ENCODE measurements around the gene AP4E1. TPM values are rescaled to one million over a fixed set of nuclear protein-coding genes. Genes with fewer than 3 reads are reported as not detected.

Gene AP4E1
- total and polyA plus RNA-seq, 9 donors = 3.1 to 12.7 (median 6.8) TPM

DNA sequence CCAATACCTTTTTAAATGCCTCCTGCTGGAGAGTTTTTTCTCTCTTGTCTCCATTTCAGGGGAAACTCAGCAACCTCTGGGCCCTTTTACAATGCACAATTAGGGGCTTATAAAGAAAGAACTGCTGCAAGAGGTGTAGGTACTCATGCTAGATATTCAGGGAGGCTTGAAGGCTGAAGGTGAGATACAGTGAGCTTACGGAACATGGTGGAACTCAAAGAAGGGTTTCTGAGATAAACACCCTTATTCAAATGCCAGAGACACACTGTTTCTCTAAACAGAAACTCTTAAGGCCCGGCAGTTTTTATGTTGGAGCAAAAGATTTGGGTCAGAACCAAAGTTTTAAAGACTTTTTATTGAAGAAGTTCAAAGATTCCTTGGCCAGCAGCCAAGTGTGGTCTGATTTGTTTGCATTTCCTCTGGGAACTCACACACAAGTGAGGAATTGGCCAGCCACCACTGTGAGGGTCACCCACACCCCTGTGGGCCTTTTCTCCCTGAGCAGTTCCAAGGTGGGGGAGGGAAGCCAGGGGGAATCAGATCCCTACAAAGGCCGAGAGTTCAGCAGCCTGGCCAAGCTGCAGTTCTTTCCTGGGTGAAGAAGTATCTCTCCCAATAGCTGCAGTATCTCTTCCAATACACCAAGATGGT, 138.4 kb downstream of the AP4E1 start:
- peak; percentile 67 to 88 (median 79) for DNase-seq
- H3K4me3 ChIP-seq = no peak overlapping the region
- H3K27me3 ChIP-seq = no peaks in the 10 kb centered on the region
- peak overlapping the region; percentile 14 to 32 for H3K27ac ChIP-seq
- H3K9me3 ChIP-seq = no peaks in the 10 kb centered on the region
- no peaks in the 10 kb centered on the region for H3K36me3 ChIP-seq
- no peak for TF ChIP-seq POLR2A (IDR thresholded peaks at IDR 0.05)
- TF ChIP-seq, protein P1, sequence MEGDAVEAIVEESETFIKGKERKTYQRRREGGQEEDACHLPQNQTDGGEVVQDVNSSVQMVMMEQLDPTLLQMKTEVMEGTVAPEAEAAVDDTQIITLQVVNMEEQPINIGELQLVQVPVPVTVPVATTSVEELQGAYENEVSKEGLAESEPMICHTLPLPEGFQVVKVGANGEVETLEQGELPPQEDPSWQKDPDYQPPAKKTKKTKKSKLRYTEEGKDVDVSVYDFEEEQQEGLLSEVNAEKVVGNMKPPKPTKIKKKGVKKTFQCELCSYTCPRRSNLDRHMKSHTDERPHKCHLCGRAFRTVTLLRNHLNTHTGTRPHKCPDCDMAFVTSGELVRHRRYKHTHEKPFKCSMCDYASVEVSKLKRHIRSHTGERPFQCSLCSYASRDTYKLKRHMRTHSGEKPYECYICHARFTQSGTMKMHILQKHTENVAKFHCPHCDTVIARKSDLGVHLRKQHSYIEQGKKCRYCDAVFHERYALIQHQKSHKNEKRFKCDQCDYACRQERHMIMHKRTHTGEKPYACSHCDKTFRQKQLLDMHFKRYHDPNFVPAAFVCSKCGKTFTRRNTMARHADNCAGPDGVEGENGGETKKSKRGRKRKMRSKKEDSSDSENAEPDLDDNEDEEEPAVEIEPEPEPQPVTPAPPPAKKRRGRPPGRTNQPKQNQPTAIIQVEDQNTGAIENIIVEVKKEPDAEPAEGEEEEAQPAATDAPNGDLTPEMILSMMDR (IDR thresholded peaks at IDR 0.05) = no peak
- no peak for TF ChIP-seq EP300 (IDR thresholded peaks at IDR 0.05)
- H3K4me1 ChIP-seq (ENCODE audit: insufficient read depth) = peaks cover 17% of the 10 kb centered on the region
- intact Hi-C loops (cut with DNase I) = no loop called here
- WGBS, 3 donors = 5 to 11% (median 10%) methylated on average over 3 of the region's 3 CpGs

DNA sequence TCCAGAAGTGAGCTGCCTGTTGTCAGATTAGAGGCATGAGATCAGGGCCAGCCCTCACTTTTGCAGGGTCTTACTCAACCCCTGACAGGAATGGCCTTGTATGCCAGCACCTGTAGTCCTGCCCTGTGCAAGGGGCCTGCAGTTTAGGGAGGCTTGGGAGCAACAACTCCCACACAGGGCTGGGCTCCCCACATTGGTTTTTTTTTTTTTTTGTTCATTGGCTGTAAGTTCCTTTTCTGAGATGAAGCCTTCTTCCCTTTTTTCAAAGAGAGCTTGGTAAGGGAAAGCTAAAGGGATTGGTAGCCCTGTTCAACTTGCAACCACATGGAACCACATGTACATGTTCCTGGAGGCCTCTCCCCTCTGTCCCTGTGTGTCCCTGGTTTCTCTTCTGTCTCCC, 139.8 kb downstream of the AP4E1 start:
- H3K36me3 ChIP-seq = no peaks in the 10 kb centered on the region
- no peak overlapping the region for H3K27ac ChIP-seq
- TF ChIP-seq EP300 (IDR thresholded peaks at IDR 0.05) (no peak), POLR2A (IDR thresholded peaks at IDR 0.05) (no peak)
- TF ChIP-seq, protein P1 (IDR thresholded peaks at IDR 0.05) = no peak
- H3K9me3 ChIP-seq = no peaks in the 10 kb centered on the region
- no peak for DNase-seq
- no peak overlapping the region for H3K4me3 ChIP-seq
- H3K4me1 ChIP-seq (ENCODE audit: insufficient read depth) = peaks cover 17% of the 10 kb centered on the region
- intact Hi-C loops (cut with DNase I) = no loop called here
- no peaks in the 10 kb centered on the region for H3K27me3 ChIP-seq

GRCh38 chr15:51049081-51049480, 140.6 kb downstream of the AP4E1 start:
- no peaks in the 10 kb centered on the region for H3K27me3 ChIP-seq
- H3K9me3 ChIP-seq = no peaks in the 10 kb centered on the region
- DNase-seq = no peak
- H3K36me3 ChIP-seq = no peaks in the 10 kb centered on the region
- WGBS, 3 donors = 85 to 91% (median 88%) methylated on average over 2 of the region's 2 CpGs
- no peak overlapping the region for H3K27ac ChIP-seq
- no peak for TF ChIP-seq EP300 (IDR thresholded peaks at IDR 0.05)
- TF ChIP-seq, protein P1 (IDR thresholded peaks at IDR 0.05) = no peak
- TF ChIP-seq POLR2A (IDR thresholded peaks at IDR 0.05) = no peak
- intact Hi-C loops (cut with DNase I) = no loop called here
- peaks cover 14% of the 10 kb centered on the region for H3K4me1 ChIP-seq (ENCODE audit: insufficient read depth)
- no peak overlapping the region for H3K4me3 ChIP-seq

DNA sequence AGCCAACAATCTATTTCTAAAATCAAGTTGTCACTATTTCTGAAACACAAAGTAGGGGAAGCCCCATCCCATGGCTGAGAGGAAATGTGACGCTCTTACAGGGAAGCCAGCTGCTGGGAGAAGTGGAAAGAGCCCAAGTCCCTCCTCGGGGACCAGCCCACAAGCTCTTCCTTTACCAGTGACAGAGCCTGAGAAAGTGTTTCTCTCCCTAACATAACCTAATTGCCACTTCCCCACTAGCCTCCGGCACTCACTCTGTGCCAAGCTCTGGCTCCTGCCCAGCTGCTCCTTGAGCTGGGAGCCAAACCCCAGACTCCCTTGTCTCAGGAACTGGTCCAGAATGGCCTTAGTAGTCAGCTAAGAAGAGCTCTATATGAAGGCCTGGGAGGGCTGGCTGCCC, 143.3 kb downstream of the AP4E1 start:
- TF ChIP-seq, protein P1 (IDR thresholded peaks at IDR 0.05) = no peak
- TF ChIP-seq EP300 (IDR thresholded peaks at IDR 0.05) (no peak), POLR2A (IDR thresholded peaks at IDR 0.05) (no peak)
- DNase-seq = peak in 1 of 5 donors; percentile 27
- peaks cover 9% of the 10 kb centered on the region for H3K4me1 ChIP-seq (ENCODE audit: insufficient read depth)
- H3K4me3 ChIP-seq = no peak overlapping the region
- WGBS, 3 donors = 62 to 74% (median 70%) methylated on average over 3 of the region's 3 CpGs
- no peaks in the 10 kb centered on the region for H3K9me3 ChIP-seq
- intact Hi-C loops (cut with DNase I) = no loop called here
- no peaks in the 10 kb centered on the region for H3K27me3 ChIP-seq
- no peaks in the 10 kb centered on the region for H3K36me3 ChIP-seq
- no peak overlapping the region for H3K27ac ChIP-seq
